AG10803 (cell line): ENCODE measurements around the gene ZNF207.
"Not testable (repeated sequence)": the region's sequence is repeated elsewhere in the genome, so short reads cannot be mapped to it uniquely, and the experiment has no call there.

Experiments used
- DNase-seq: peaks from one replicate; pipeline ENCODE4 v3.0.0; 2010; ENCODE audit warnings: low read depth
- H3K4me3 ChIP-seq: 2 replicates; pipeline ENCODE4 v1.5.1; 2011; ENCODE audit warnings: mild to moderate bottlenecking, low read length, control low read depth
- TF ChIP-seq, protein P1 (sequence below): conservative IDR thresholded peaks from 2 replicates; pipeline ENCODE4 v1.5.1; 2011; ENCODE audit warnings: mild to moderate bottlenecking, low read length, control low read depth, inconsistent platforms

ZNF207 gene

DNA sequence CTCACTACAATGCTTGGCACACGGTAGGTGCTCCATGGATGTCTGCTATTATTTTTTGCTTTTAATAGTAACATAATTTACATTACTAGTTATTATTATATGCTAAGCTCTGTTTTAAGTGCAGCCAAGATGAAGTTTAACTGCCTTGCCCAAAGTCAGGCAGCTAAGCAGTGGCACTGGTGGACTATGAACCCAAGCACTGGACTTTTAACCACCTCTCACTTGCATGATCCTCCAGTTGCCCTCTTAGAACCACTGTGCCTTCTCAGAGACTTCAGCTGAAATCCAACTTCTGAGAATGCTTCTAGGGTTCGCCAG lies 1.5 kb upstream of the ZNF207 start:
- TF ChIP-seq, protein P1, sequence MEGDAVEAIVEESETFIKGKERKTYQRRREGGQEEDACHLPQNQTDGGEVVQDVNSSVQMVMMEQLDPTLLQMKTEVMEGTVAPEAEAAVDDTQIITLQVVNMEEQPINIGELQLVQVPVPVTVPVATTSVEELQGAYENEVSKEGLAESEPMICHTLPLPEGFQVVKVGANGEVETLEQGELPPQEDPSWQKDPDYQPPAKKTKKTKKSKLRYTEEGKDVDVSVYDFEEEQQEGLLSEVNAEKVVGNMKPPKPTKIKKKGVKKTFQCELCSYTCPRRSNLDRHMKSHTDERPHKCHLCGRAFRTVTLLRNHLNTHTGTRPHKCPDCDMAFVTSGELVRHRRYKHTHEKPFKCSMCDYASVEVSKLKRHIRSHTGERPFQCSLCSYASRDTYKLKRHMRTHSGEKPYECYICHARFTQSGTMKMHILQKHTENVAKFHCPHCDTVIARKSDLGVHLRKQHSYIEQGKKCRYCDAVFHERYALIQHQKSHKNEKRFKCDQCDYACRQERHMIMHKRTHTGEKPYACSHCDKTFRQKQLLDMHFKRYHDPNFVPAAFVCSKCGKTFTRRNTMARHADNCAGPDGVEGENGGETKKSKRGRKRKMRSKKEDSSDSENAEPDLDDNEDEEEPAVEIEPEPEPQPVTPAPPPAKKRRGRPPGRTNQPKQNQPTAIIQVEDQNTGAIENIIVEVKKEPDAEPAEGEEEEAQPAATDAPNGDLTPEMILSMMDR: no peak
- DNase-seq: no peak
- no peak overlapping the region for H3K4me3 ChIP-seq

DNA sequence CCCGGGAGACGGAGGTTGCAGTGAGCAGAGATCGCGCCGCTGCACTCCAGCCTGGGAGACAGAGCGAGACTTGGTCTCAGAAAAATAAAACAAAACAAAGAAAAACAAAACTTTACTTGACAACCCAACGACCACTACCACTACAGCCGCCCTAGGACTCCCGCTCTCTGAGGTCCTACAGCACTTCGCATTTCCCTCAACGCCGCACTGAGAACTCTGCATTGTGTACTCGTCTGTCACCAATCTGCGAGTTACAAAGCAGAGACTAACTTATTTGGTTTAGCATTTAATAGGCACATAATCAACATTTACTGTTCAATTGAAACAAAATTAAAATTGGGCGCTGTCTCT lies 479 bp upstream of the ZNF207 start:
- TF ChIP-seq, protein P1: no peak
- peak; percentile 17 for DNase-seq
- H3K4me3 ChIP-seq: peak overlapping the region; percentile 99

DNA sequence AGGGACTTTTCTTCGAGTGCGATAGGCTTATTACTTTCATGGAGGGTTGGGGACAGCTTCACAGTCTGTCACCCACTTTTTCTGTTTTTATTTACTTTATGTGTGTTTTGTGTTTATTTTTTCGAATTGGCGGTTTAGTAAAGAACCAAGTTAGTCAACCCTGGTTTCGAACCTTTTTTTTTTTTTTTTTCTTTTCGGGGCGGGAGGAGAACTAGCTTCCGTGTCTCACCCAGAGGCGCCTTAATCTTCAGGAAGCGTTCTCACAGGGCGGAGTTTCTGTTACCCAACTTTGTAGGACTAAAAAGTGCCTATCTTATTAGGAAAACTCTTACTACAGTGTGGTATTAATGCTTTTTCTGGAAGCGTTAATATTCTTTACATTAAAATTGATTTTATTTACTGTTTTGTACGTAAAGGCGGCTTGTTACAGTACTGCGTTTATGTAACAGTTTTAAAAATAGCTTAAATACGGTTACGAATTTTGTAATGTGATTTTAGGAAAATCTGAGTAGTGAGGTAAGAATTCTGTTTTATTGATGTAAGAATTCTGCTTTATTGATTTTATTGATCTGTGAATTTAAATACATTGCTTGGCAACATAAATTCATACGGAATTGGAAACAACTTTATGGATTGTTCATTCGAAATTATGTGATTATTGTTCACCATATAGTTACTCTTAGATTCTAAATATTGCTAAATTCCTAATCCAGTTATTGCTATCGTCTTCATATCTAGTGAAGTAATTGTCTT lies 885 bp downstream of the ZNF207 start:
- peak; percentile 78 for DNase-seq
- H3K4me3 ChIP-seq: peak overlapping the region; percentile 99
- TF ChIP-seq, protein P1: no peak

DNA sequence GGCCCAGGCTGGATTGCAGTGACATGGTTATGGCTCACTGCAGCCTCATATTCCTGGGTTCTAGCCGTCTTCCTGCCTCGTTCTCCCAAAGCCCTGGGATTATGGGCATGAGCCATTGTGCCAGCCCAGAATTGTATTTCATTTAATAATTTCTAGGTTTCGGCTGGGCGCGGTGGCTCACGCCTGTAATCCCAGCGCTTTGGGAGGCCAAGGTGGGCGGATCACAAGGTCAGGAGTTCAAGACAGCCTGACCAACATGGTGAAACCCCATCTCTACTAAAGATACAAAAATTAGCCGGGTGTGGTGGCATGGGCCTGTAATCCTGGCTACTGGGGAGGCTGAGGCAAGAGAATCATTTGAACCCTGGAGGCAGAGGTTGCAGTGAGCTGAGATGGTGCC lies 2.8 kb downstream of the ZNF207 start:
- peak overlapping the region; percentile 99 for H3K4me3 ChIP-seq
- not testable (repeated sequence) for DNase-seq

DNA sequence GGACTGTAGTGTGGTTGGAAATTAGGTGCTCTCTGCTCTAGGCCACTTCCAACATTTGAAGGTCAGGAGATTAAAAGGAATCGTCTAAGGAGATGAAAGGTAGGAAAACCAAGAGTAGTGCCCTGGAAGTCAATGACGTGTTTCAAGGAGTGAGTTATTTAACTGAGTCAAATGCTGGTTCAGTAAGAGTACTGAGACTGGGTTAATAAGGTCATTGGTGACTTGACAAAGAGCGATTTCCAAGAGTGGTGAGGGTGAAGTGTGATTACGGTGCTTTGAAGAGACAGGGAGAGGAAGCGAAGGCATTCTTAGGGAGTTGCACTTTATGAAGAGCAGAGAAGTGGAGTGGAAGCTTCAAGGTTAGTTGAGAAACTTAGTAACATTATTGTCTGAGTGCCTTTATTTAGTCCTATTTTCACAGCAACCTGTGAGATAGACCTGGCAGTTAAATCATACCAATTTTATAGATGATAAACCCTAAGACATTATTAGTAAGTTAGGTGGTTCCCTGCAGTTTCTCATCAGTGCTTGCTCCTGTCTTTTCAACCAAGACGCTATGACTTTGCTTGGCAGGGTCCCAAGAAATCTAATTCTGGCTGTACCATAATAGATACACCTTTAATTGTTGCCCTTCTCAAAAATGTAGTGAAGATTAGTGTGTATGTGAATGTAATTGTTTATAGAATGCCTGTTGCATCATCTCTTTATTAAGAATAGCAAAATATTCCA lies 5.9 kb downstream of the ZNF207 start:
- TF ChIP-seq, protein P1: no peak
- no peak for DNase-seq
- H3K4me3 ChIP-seq: no peak overlapping the region

DNA sequence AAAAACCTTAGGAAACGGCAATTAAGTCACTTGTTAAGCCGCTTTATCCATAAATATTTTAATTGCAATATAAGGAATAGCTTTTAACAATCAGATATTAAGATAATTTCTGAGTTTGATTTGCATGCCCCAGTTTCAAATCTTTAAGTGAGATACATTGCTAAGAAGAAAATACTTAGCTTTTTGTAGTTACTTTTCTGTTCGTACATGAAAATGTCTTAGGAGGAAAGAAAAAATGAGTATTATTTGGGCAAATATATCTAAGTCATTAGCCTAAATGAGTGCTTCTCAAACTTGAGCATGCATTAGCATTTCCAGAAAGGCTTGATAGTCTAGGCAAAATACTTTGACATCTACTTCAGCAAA lies 6.4 kb downstream of the ZNF207 start:
- TF ChIP-seq, protein P1: no peak
- DNase-seq: no peak
- H3K4me3 ChIP-seq: no peak overlapping the region

DNA sequence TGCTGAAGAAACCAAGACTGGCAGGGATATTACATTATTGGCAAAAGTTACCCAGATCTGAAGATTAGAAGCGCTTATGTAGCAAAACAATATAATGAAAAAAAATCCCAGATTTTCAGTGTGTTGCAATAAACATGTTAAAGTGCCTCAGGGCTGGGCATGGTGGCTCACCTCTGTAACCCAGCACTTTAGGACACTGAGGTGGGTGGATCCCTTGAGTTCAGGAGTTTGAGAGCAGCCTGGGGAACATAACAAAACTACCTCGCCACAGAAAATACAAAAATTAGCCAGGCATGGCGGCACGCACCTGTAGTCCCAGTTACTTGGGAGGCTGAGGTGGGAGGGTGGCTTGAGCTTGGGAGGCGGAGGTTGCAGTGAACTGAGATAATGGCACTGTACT lies 6.8 kb downstream of the ZNF207 start:
- H3K4me3 ChIP-seq: no peak overlapping the region
- TF ChIP-seq, protein P1: no peak
- no peak for DNase-seq
